ENCODE data around the gene HOXB8. TPM values are rescaled to one million over a fixed set of nuclear protein-coding genes. Genes with fewer than 3 reads are reported as not detected.

The HOXB8 gene
- total and polyA plus RNA-seq, 10 of the 15 experiments (the other 5 are each of a cell fraction or from before 2014, with no cell fraction given) = 0.21 TPM; not detected in 9

GRCh38 chr17:48582750-48583069 is 32.4 kb downstream of the HOXB8 start:
- no peaks in the 10 kb centered on the region for H3K36me3 ChIP-seq (ENCODE audit: control insufficient read depth in 2 of 2, insufficient read depth in 2 of 2, low read length in 1 of 2)
- intact Hi-C loops (cut with micrococcal nuclease; ENCODE audit: unreplicated experiment) (no loop called here), in situ Hi-C loops (cut with MboI) (no loop called here)
- POLR2A ChIA-PET = interaction anchor here (0.6 to 1.8 kb wide), 3 partner anchors 10 to 456 kb away, joined by 3 to 6 read pairs (median 4); partner anchors contain the start of gene HOXB5
- RAD21 ChIA-PET (ENCODE audit: unreplicated experiment) = interaction anchor here (0.6 to 2.2 kb wide), 13 partner anchors 16 to 467 kb away, joined by 3 to 7 read pairs (median 3); no protein-coding TSS in a partner anchor
- no peak for TF ChIP-seq PAX5 (IDR thresholded peaks at IDR 0.05; ENCODE audit: borderline replicate concordance, low read depth, low read length)
- no peak for TF ChIP-seq POU2F2 (IDR thresholded peaks at IDR 0.05; ENCODE audit: borderline replicate concordance, low read depth, low read length)
- TF ChIP-seq ATF2 (IDR thresholded peaks at IDR 0.05; ENCODE audit: low read length) = no peak
- TF ChIP-seq RAD21 (IDR thresholded peaks at IDR 0.05; ENCODE audit: insufficient read depth, low read depth, low read length) = no peak
- TF ChIP-seq RUNX3 (IDR thresholded peaks at IDR 0.05; ENCODE audit: low read length) = no peak
- no peak for TF ChIP-seq NFIC (IDR thresholded peaks at IDR 0.05; ENCODE audit: low read depth, low read length)
- no peak for TF ChIP-seq BMI1 (IDR thresholded peaks at IDR 0.05; ENCODE audit: borderline replicate concordance)
- peak overlapping the region; percentile 64; the same call in 1 of the 2 replicates for H3K9ac ChIP-seq (ENCODE audit: control insufficient read depth, insufficient read depth, low read length)
- CTCF ChIA-PET = interaction anchor here (0.5 to 2.4 kb wide), 11 partner anchors 36 to 564 kb away, joined by 3 to 9 read pairs (median 5); no protein-coding TSS in a partner anchor
- WGBS (ENCODE audit: insufficient coverage, insufficient replicate concordance, low lambda C conversion rate, missing lambda C conversion rate) = 32% methylated on average over 7 of the region's 7 CpGs
- H3K4me1 ChIP-seq (ENCODE audit: control insufficient read depth, insufficient read depth, low read length) = peaks cover 10% of the 10 kb centered on the region
- peaks cover under 1% of the 10 kb centered on the region; the same call in 1 of the 2 replicates for H3K79me2 ChIP-seq (ENCODE audit: control insufficient read depth, insufficient read depth, low read length)
- no peaks in the 10 kb centered on the region for H3K9me3 ChIP-seq (replicated peaks; ENCODE audit: control insufficient read depth, insufficient read depth, low read length)
- no TSS peak for BruUV-seq (replicated peaks)
- H3K27ac ChIP-seq (ENCODE audit: control insufficient read depth, insufficient read depth) = no peak overlapping the region
- DNase-seq (ENCODE audit: low read depth, low spot score) (no peak), ATAC-seq (no peak), FAIRE-seq (no peak)
- no peaks in the 10 kb centered on the region for H4K20me1 ChIP-seq (ENCODE audit: control insufficient read depth, insufficient read depth)
- H3K4me2 ChIP-seq (ENCODE audit: control insufficient read depth, insufficient read depth) = peak overlapping the region; percentile 88; the same call in 1 of the 2 replicates
- peak overlapping the region; percentile 79; the same call in 1 of the 2 replicates for H3K4me3 ChIP-seq
- H3K27me3 ChIP-seq (replicated peaks in 1 of 2; ENCODE audit: control insufficient read depth in 2 of 2, insufficient read depth in 2 of 2, low read length in 1 of 2) = peaks cover 0 to 4% of the 10 kb centered on the region in 2 experiments; a peak in 1 of 4 replicates
- no peak overlapping the region for H2AFZ ChIP-seq (ENCODE audit: control insufficient read depth, low read depth, low read length)
- SMC1A ChIA-PET (ENCODE audit: uncharacterized antibody, unreplicated experiment) = interaction anchor here (0.7 to 1.9 kb wide), 15 partner anchors 21 to 322 kb away, joined by 3 to 11 read pairs (median 4); no protein-coding TSS in a partner anchor
